Adrenal gland (tissue), 12 donors: ENCODE data around the gene PTPN22. TPM values are rescaled to one million over a fixed set of nuclear protein-coding genes. Genes with fewer than 3 reads are reported as not detected.

ENCODE experiments used
- DNase-seq, 7 donors: peaks; one replicate each; pipeline ENCODE4 v3.0.0-alpha.2; 2019 to 2020
- H3K27ac ChIP-seq, 5 donors: fragments of 200-600 bp; sonication (generic) in 4 of 5; 1 replicate in 3 of 5; 2 replicates in 2 of 5; pipeline versions ENCODE4 v1.5.1 to v1.8.0; 2016 to 2020; ENCODE audit warnings: mild to moderate bottlenecking in 1 of 5
- H3K27me3 ChIP-seq: fragments of 200-600 bp; 2 replicates; pipeline ENCODE4 v1.8.0; 2021
- H3K36me3 ChIP-seq, 2 donors: fragments of 200-600 bp; replicated peaks in 1 of 2; 1 replicate in 1 of 2; 2 replicates in 1 of 2; pipeline versions ENCODE4 v1.5.1 to v1.8.0; 2018 to 2022
- H3K4me1 ChIP-seq, 2 donors: fragments of 200-600 bp; replicated peaks in 1 of 2; 1 replicate in 1 of 2; 2 replicates in 1 of 2; pipeline versions ENCODE4 v1.5.1 to v1.8.0; 2018 to 2021
- H3K4me3 ChIP-seq, 4 donors: fragments of 200-600 bp; sonication (generic) in 3 of 4; one replicate each; pipeline ENCODE4 v1.5.1; 2016 to 2018
- H3K9me3 ChIP-seq, 3 donors: fragments of 200-600 bp; sonication (generic) in 1 of 3; replicated peaks in 1 of 3; 1 replicate in 2 of 3; 2 replicates in 1 of 3; pipeline versions ENCODE4 v1.5.1 to v1.8.0; 2016 to 2021
- CTCF ChIP-seq, 6 experiments: fragments of 450-650 bp in 4 of 6; fragments of 200-600 bp in 2 of 6; sonication (generic) in 1 of 6; IDR thresholded peaks; 1 replicate in 5 of 6; 2 replicates in 1 of 6; pipeline versions ENCODE4 v1.5.1 to v1.8.0; 2016 to 2021; ENCODE audit warnings: antibody characterized with exemption in 6 of 6, mild to moderate bottlenecking in 2 of 6, moderate library complexity in 1 of 6
- POLR2A ChIP-seq, 2 donors: fragments of 450-650 bp; IDR thresholded peaks; one replicate each; pipeline ENCODE4 v1.6.1; 2017; ENCODE audit warnings: antibody characterized with exemption in 2 of 2, mild to moderate bottlenecking in 2 of 2, moderate library complexity in 1 of 2
- WGBS, 4 donors: extraction: QIAGEN DNeasy Blood & Tissue Kit in 2 of 4; methylation state at CpG; one replicate each; pipeline versions ENCODE4 v1.1.5 to v1.1.7; 2013 to 2017; 5-methylcytosine and 5-hydroxymethylcytosine counted together
- intact Hi-C, 2 donors: fragments of 100-400 bp; cut with DNase I; formaldehyde crosslinking; loops; one replicate each; pipeline versions ENCODE4 v1.14.1 to v1.15.0; 2022 to 2023
- polyA plus RNA-seq, 3 donors: library from polyadenylated mRNA; stranded (reverse); fragments of 200-250 nt in 2 of 3; fragments of 350-450 nt in 1 of 3; fragmentation: Illumina TruSeq in 1 of 3; extraction: RNeasy Lipid Tissue Mini Kit (QIAGEN cat#74804) in 1 of 3; gene quantifications; one replicate each; pipeline ENCODE4 v1.2.3, GENCODE V29; 2013 to 2014
- total RNA-seq, 9 donors: library from RNA; depleted of rRNA in 4 of 9; stranded (reverse); fragments of >200 nt in 4 of 9; fragments of 120-200 nt in 1 of 9; fragmentation: NEBNext Ultra II Directional in 1 of 9; extraction: Animal tissue kit (Norgen Biotek cat#: 25700) in 1 of 9; gene quantifications; one replicate each; pipeline versions ENCODE4 v1.1.0 to v1.2.4, GENCODE V29; 2013 to 2023
- donor health status: healthy with polysubstance abuse.
- donor health status: Bipolar disorder and iron deficiency.
- donor health status: DM: yes; HTN: yes; CAD: no.
- donor health status: DM: no; HTN: no; CAD: no.
- donor health status: DM: no; HTN: no; CAD: no.
- donor health status: DM: yes; HTN: yes; CAD: no.

PTPN22 gene
- total and polyA plus RNA-seq, 12 donors, result 0.28 to 6.2 (median 2.7) TPM

- DNase-seq, result peak in 4 of 7 donors; percentile 17 to 56 (median 24)
- Histone ChIP-seq H3K9me3 (no peaks in the 10 kb centered on the region), H3K4me1 (peaks cover 23 to 30% of the 10 kb centered on the region in 2 donors), H3K36me3 (no peaks in the 10 kb centered on the region), H3K4me3 (no peak overlapping the region), H3K27me3 (no peaks in the 10 kb centered on the region), H3K27ac (no peak overlapping the region)
- WGBS, 4 donors, result 92 to 97% (median 95%) methylated on average over 15 of the region's 15 CpGs
- intact Hi-C loops, result no loop called here
- TF ChIP-seq CTCF (IDR thresholded peaks at IDR 0.05), result no peak
- no peak for TF ChIP-seq POLR2A (IDR thresholded peaks at IDR 0.05)
These were observed 58.3 kb downstream of the PTPN22 start for GRCh38 chr1:113813218-113813617.

GRCh38 chr1:113812661-113813135 is 58.8 kb downstream of the PTPN22 start:
- H3K27ac ChIP-seq, result peak overlapping the region; percentile 15 to 97 (median 66)
- H3K36me3 ChIP-seq, result no peaks in the 10 kb centered on the region
- 11 to 20% (median 18%) methylated on average over 13 of the region's 13 CpGs for WGBS, 4 donors
- peaks cover 23 to 30% of the 10 kb centered on the region in 2 donors for H3K4me1 ChIP-seq
- intact Hi-C loops, result no loop called here
- peak overlapping the region in 3 of 4 donors; percentile 7 to 97 (median 17) for H3K4me3 ChIP-seq
- TF ChIP-seq POLR2A (IDR thresholded peaks at IDR 0.05), result peak in 1 of 2 donors; percentile 19
- TF ChIP-seq CTCF (IDR thresholded peaks at IDR 0.05), result peak in 1 of 6 experiments; percentile 20
- H3K27me3 ChIP-seq, result no peaks in the 10 kb centered on the region
- no peaks in the 10 kb centered on the region for H3K9me3 ChIP-seq
- DNase-seq, result peak in 6 of 7 donors; percentile 20 to 66 (median 36)

GRCh38 chr1:113811888-113812660 is 59.4 kb downstream of the PTPN22 start, which contains the start of gene RSBN1:
Gene RSBN1, minus strand, starts transcription at chr1:113812476. Its CDS starts 64 bp downstream, at chr1:113812412.
- WGBS, 4 donors, result 0 to 1% (median 0%) methylated on average over 17 to 82 of the region's 82 CpGs
- intact Hi-C loops, result no loop called here
- no peaks in the 10 kb centered on the region for H3K27me3 ChIP-seq
- H3K4me1 ChIP-seq, result peaks cover 23 to 30% of the 10 kb centered on the region in 2 donors
- no peaks in the 10 kb centered on the region for H3K36me3 ChIP-seq
- peak within 1 kb of the TSS; percentile 78 to 99 (median 95) for H3K27ac ChIP-seq
- DNase-seq, result peak; percentile 99 to 100 (median 99)
- H3K4me3 ChIP-seq, result peak within 1 kb of the TSS; percentile 52 to 99 (median 81)
- TF ChIP-seq POLR2A (IDR thresholded peaks at IDR 0.05) (peak; percentile 85 to 97), CTCF (IDR thresholded peaks at IDR 0.05) (peak in 2 of 6 experiments; percentile 30 to 33)
- no peaks in the 10 kb centered on the region for H3K9me3 ChIP-seq

GRCh38 chr1:113811156-113811887 is 60.2 kb downstream of the PTPN22 start:
- H3K4me3 ChIP-seq, result peak overlapping the region; percentile 52 to 99 (median 81)
- TF ChIP-seq POLR2A (IDR thresholded peaks at IDR 0.05) (no peak), CTCF (IDR thresholded peaks at IDR 0.05) (no peak)
- 0% methylated on average over 20 to 29 of the region's 29 CpGs for WGBS, 4 donors
- H3K4me1 ChIP-seq, result peaks cover 23 to 30% of the 10 kb centered on the region in 2 donors
- no peaks in the 10 kb centered on the region for H3K36me3 ChIP-seq
- intact Hi-C loops, result no loop called here
- H3K9me3 ChIP-seq, result no peaks in the 10 kb centered on the region
- peak overlapping the region; percentile 78 to 99 (median 95) for H3K27ac ChIP-seq
- peak in 6 of 7 donors; percentile 28 to 83 (median 40) for DNase-seq
- H3K27me3 ChIP-seq, result no peaks in the 10 kb centered on the region
